Measurements from ENCODE around the gene TRPM4. TPM values are rescaled to one million over a fixed set of nuclear protein-coding genes. Genes with fewer than 3 reads are reported as not detected.

Gene TRPM4
- total and polyA plus RNA-seq, 10 of the 15 experiments (the other 5 are each of a cell fraction or from before 2014, with no cell fraction given), result 0.10 to 0.64 (median 0.15) TPM; not detected in 7

GRCh38 chr19:49190781-49191180, 33.2 kb downstream of the TRPM4 start:
- no TSS peak for BruUV-seq (replicated peaks)
- SMC1A ChIA-PET (ENCODE audit: uncharacterized antibody, unreplicated experiment), result no interaction called here
- no peak for ATAC-seq
- no peaks in the 10 kb centered on the region for H3K27me3 ChIP-seq (replicated peaks in 1 of 2; ENCODE audit: control insufficient read depth in 2 of 2, insufficient read depth in 2 of 2, low read length in 1 of 2)
- no peak overlapping the region for H3K9ac ChIP-seq (ENCODE audit: control insufficient read depth, insufficient read depth, low read length)
- intact Hi-C loops (cut with micrococcal nuclease; ENCODE audit: unreplicated experiment) (no loop called here), in situ Hi-C loops (cut with MboI) (no loop called here)
- H3K9me3 ChIP-seq (replicated peaks; ENCODE audit: control insufficient read depth, insufficient read depth, low read length), result no peaks in the 10 kb centered on the region
- no peak overlapping the region for H2AFZ ChIP-seq (ENCODE audit: control insufficient read depth, low read depth, low read length)
- H3K4me1 ChIP-seq (ENCODE audit: control insufficient read depth, insufficient read depth, low read length), result no peaks in the 10 kb centered on the region
- H4K20me1 ChIP-seq (ENCODE audit: control insufficient read depth, insufficient read depth), result no peaks in the 10 kb centered on the region
- FAIRE-seq, result no peak
- WGBS (ENCODE audit: insufficient coverage, insufficient replicate concordance, low lambda C conversion rate, missing lambda C conversion rate), result 21% methylated on average over 3 of the region's 3 CpGs
- TF ChIP-seq SREBF2 (IDR thresholded peaks at IDR 0.05; ENCODE audit: low read length) (no peak), BCL11A (IDR thresholded peaks at IDR 0.05; ENCODE audit: low read depth, low read length) (no peak), LARP7 (IDR thresholded peaks at IDR 0.05) (no peak), ZNF622 (IDR thresholded peaks at IDR 0.05) (no peak), TCF3 (IDR thresholded peaks at IDR 0.05; ENCODE audit: borderline replicate concordance, insufficient read depth, low read depth, low read length) (no peak), SMAD1 (IDR thresholded peaks at IDR 0.05; ENCODE audit: low read depth, partially characterized antibody) (no peak), CHD4 (IDR thresholded peaks at IDR 0.05) (no peak), PAX5 (IDR thresholded peaks at IDR 0.05; ENCODE audit: borderline replicate concordance, low read depth, low read length) (no peak), ATF7 (IDR thresholded peaks at IDR 0.05; ENCODE audit: low read depth) (no peak), USF1 (IDR thresholded peaks at IDR 0.05; ENCODE audit: borderline replicate concordance, extremely low read length, insufficient read depth, low read depth, low read length) (no peak), POLR2AphosphoS5 (IDR thresholded peaks at IDR 0.05; ENCODE audit: low read length) (no peak), EED (IDR thresholded peaks at IDR 0.05; ENCODE audit: low read depth) (no peak), RB1 (IDR thresholded peaks at IDR 0.05; ENCODE audit: borderline replicate concordance) (no peak), CHD2 (IDR thresholded peaks at IDR 0.05; ENCODE audit: borderline replicate concordance, low read depth, low read length) (no peak), CBX5 (IDR thresholded peaks at IDR 0.05; ENCODE audit: low read depth) (no peak), SREBF1 (IDR thresholded peaks at IDR 0.05; ENCODE audit: low read length) (no peak), ZSCAN29 (IDR thresholded peaks at IDR 0.05) (no peak), PKNOX1 (IDR thresholded peaks at IDR 0.05) (no peak), ZZZ3 (IDR thresholded peaks at IDR 0.05; ENCODE audit: control insufficient read depth, insufficient read length, low read depth) (no peak)
- no peaks in the 10 kb centered on the region for H3K36me3 ChIP-seq (ENCODE audit: control insufficient read depth in 2 of 2, insufficient read depth in 2 of 2, low read length in 1 of 2)
- POLR2A ChIA-PET, result no interaction called here
- RAD21 ChIA-PET (ENCODE audit: unreplicated experiment), result no interaction called here
- H3K79me2 ChIP-seq (ENCODE audit: control insufficient read depth, insufficient read depth, low read length), result no peaks in the 10 kb centered on the region
- H3K4me2 ChIP-seq (ENCODE audit: control insufficient read depth, insufficient read depth), result no peak overlapping the region
- no peak overlapping the region for H3K4me3 ChIP-seq
- no peak for DNase-seq (ENCODE audit: low read depth, low spot score)
- CTCF ChIA-PET, result interaction anchor here (6.1 kb wide), 1 partner anchor 8 kb away, joined by 32 read pairs; no protein-coding TSS in a partner anchor
- H3K27ac ChIP-seq (ENCODE audit: control insufficient read depth, insufficient read depth), result no peak overlapping the region
